Activated CD8-positive, alpha-beta memory T cell treated with anti-CD3 and anti-CD28 coated beads, Interleukin-2, amount 50 U/mL, for 24 hours (primary cell): ENCODE measurements around the gene RSPRY1.
"Not testable (repeated sequence)": the region's sequence is repeated elsewhere in the genome, so short reads cannot be mapped to it uniquely, and the experiment has no call there.

Experiments used
- DNase-seq: peaks from one replicate; pipeline ENCODE4 v3.0.0-alpha.2; 2020; ENCODE audit errors: extremely low read depth

The RSPRY1 gene

GRCh38 chr16:57271867-57272495, 85.9 kb downstream of the RSPRY1 start:
- no peak for DNase-seq

GRCh38 chr16:57273359-57273758, 87.2 kb downstream of the RSPRY1 start:
- DNase-seq = no peak

- DNase-seq = no peak
Measured at GRCh38 chr16:57273826-57274225, 87.7 kb downstream of the RSPRY1 start.

GRCh38 chr16:57275946-57276345, 89.8 kb downstream of the RSPRY1 start:
- not testable (repeated sequence) for DNase-seq

GRCh38 chr16:57276596-57276995, 90.5 kb downstream of the RSPRY1 start:
- DNase-seq = no peak

- DNase-seq = no peak
Measured at GRCh38 chr16:57277586-57277985, 91.5 kb downstream of the RSPRY1 start.

GRCh38 chr16:57278494-57278893, 92.4 kb downstream of the RSPRY1 start:
- DNase-seq = no peak

GRCh38 chr16:57279780-57280638, 93.9 kb downstream of the RSPRY1 start:
- no peak for DNase-seq

GRCh38 chr16:57281791-57282190, 95.7 kb downstream of the RSPRY1 start:
- no peak for DNase-seq

- DNase-seq = no peak
Measured at GRCh38 chr16:57282510-57283213, 96.5 kb downstream of the RSPRY1 start.

GRCh38 chr16:57283214-57283958, 97.3 kb downstream of the RSPRY1 start:
- DNase-seq = no peak

- no peak for DNase-seq
Measured at GRCh38 chr16:57283959-57284208, 97.8 kb downstream of the RSPRY1 start.

- DNase-seq = no peak
Measured at GRCh38 chr16:57284209-57284951, 98.3 kb downstream of the RSPRY1 start, which contains the start of gene PLLP. PLLP (minus strand) TSS chr16:57284672; CDS start chr16:57284540, 132 bp downstream.

- DNase-seq = no peak
Measured at GRCh38 chr16:57284952-57285363, 98.8 kb downstream of the RSPRY1 start.

GRCh38 chr16:57285379-57285778, 99.2 kb downstream of the RSPRY1 start:
- no peak for DNase-seq

- DNase-seq = no peak
Measured at GRCh38 chr16:57289391-57290257, 103.5 kb downstream of the RSPRY1 start.
